BE2C (cell line): ENCODE measurements around the gene ABLIM2.

ENCODE experiments used
- DNase-seq: peaks from one replicate; pipeline ENCODE4 v3.0.0-alpha.2; 2020
- H3K27me3 ChIP-seq: fragments of 250-450 bp; sonication (Bioruptor Pico); 2 replicates; pipeline ENCODE4 v1.5.1; 2020; ENCODE audit warnings: mild to moderate bottlenecking
- H3K36me3 ChIP-seq: fragments of 250-450 bp; sonication (Bioruptor Pico); 2 replicates; pipeline ENCODE4 v1.5.1; 2020; ENCODE audit warnings: mild to moderate bottlenecking
- H3K4me1 ChIP-seq: fragments of 250-450 bp; sonication (Bioruptor Pico); 2 replicates; pipeline ENCODE4 v1.5.1; 2020
- H3K4me3 ChIP-seq: 2 replicates; pipeline ENCODE4 v1.5.1; 2011; ENCODE audit warnings: low read depth, low read length
- H3K9me3 ChIP-seq: fragments of 250-450 bp; sonication (Bioruptor Pico); 2 replicates; pipeline ENCODE4 v1.5.1; 2020
- TF ChIP-seq, protein P1 (sequence below): IDR thresholded peaks from 2 replicates; pipeline ENCODE4 v1.5.1; 2012; ENCODE audit warnings: mild to moderate bottlenecking, low read depth, low read length

ABLIM2 gene

GRCh38 chr4:7988437-7988836 lies 170.2 kb downstream of the ABLIM2 start:
- TF ChIP-seq, protein P1, sequence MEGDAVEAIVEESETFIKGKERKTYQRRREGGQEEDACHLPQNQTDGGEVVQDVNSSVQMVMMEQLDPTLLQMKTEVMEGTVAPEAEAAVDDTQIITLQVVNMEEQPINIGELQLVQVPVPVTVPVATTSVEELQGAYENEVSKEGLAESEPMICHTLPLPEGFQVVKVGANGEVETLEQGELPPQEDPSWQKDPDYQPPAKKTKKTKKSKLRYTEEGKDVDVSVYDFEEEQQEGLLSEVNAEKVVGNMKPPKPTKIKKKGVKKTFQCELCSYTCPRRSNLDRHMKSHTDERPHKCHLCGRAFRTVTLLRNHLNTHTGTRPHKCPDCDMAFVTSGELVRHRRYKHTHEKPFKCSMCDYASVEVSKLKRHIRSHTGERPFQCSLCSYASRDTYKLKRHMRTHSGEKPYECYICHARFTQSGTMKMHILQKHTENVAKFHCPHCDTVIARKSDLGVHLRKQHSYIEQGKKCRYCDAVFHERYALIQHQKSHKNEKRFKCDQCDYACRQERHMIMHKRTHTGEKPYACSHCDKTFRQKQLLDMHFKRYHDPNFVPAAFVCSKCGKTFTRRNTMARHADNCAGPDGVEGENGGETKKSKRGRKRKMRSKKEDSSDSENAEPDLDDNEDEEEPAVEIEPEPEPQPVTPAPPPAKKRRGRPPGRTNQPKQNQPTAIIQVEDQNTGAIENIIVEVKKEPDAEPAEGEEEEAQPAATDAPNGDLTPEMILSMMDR = no peak
- no peak for DNase-seq
- Histone ChIP-seq H3K27me3 (no peaks in the 10 kb centered on the region), H3K36me3 (no peaks in the 10 kb centered on the region), H3K4me1 (no peaks in the 10 kb centered on the region), H3K4me3 (no peak overlapping the region), H3K9me3 (no peaks in the 10 kb centered on the region)

- Histone ChIP-seq H3K9me3 (no peaks in the 10 kb centered on the region), H3K4me3 (no peak overlapping the region), H3K4me1 (no peaks in the 10 kb centered on the region), H3K27me3 (no peaks in the 10 kb centered on the region), H3K36me3 (no peaks in the 10 kb centered on the region)
- peak; percentile 81 for DNase-seq
- TF ChIP-seq, protein P1 = peak; percentile 96
These were observed 171.2 kb downstream of the ABLIM2 start for GRCh38 chr4:7987148-7987989.

- DNase-seq = no peak
- Histone ChIP-seq H3K9me3 (no peaks in the 10 kb centered on the region), H3K4me3 (no peak overlapping the region), H3K36me3 (no peaks in the 10 kb centered on the region), H3K4me1 (no peaks in the 10 kb centered on the region), H3K27me3 (no peaks in the 10 kb centered on the region)
- TF ChIP-seq, protein P1 = no peak
These were observed 172.6 kb downstream of the ABLIM2 start for GRCh38 chr4:7985891-7986441.

DNA sequence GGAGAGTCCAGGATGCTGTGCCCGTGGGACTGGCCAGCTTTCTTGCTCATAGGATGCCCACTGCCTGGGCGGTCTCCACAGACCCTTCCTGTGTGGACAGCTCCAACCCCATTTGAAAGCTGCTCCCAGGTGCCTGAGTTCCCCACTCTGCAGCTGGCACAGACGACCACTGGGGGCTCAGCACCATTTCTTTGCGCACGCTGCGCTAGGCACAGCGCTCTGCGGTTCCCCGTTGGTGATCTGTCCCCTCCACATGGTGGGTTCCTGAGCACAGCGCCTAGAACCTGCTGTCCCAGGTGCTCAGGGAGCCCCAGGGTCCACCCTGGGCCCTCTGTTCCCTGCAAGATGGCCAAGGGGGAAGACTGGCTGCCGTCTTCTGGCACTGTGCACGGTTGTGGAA lies 173.5 kb downstream of the ABLIM2 start:
- TF ChIP-seq, protein P1 = no peak
- H3K36me3 ChIP-seq = no peaks in the 10 kb centered on the region
- H3K4me1 ChIP-seq = no peaks in the 10 kb centered on the region
- H3K4me3 ChIP-seq = no peak overlapping the region
- H3K27me3 ChIP-seq = no peaks in the 10 kb centered on the region
- no peak for DNase-seq
- no peaks in the 10 kb centered on the region for H3K9me3 ChIP-seq

GRCh38 chr4:7984286-7984925 lies 174.2 kb downstream of the ABLIM2 start:
- Histone ChIP-seq H3K9me3 (no peaks in the 10 kb centered on the region), H3K27me3 (no peaks in the 10 kb centered on the region), H3K36me3 (no peaks in the 10 kb centered on the region), H3K4me3 (no peak overlapping the region), H3K4me1 (no peaks in the 10 kb centered on the region; the same call in 1 of the 2 replicates)
- DNase-seq = no peak
- TF ChIP-seq, protein P1 = no peak

GRCh38 chr4:7983296-7983695 lies 175.3 kb downstream of the ABLIM2 start:
- TF ChIP-seq, protein P1 = no peak
- no peak for DNase-seq
- Histone ChIP-seq H3K36me3 (no peaks in the 10 kb centered on the region), H3K4me3 (no peak overlapping the region), H3K4me1 (peaks cover 4% of the 10 kb centered on the region; the same call in 1 of the 2 replicates), H3K27me3 (no peaks in the 10 kb centered on the region), H3K9me3 (no peaks in the 10 kb centered on the region)
